Measurements from ENCODE around the gene RAVER1. TPM values are rescaled to one million over a fixed set of nuclear protein-coding genes. Genes with fewer than 3 reads are reported as not detected.

RAVER1 gene
- total and polyA plus RNA-seq, 4 experiments from 2014 or later, result 6.8 to 56.1 (median 37.2) TPM

DNA sequence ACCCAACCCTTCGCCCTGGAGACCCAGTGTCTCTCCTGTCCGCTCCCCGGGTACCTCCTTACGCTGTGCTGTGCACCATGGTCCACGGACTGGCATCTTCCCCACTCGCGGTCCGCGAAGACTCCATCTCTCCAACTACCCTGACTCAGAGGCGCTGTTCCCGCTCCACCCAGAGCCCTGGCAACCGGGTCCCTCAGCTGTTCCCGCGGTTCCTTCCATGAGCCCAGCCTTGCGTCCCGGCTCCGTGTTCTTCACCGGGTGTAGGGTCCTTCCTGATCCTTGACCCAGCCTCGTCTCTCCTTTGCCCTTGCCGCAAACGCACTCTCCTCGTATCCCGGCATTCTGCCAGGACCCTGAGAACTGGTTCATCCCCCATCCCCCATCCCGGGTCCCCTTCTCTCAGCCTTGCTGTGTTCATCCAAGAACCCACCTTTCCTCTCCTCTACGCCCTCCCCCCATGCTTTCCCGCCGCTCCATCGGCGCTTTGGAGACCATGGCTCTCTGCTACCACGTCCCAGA, 42.9 kb downstream of the RAVER1 start:
- peak overlapping the region; percentile 42 to 58 for H3K4me3 ChIP-seq (ENCODE audit: low read length in 2 of 2)
- peak in 2 of 5 donors; percentile 19 to 23 for DNase-seq
- peak overlapping the region; percentile 76 to 89 (median 83) for H3K4me3 Mint-ChIP-seq
- no peak overlapping the region for H3K27ac ChIP-seq (ENCODE audit: low read depth, low read length)
- H3K4me1 ChIP-seq (ENCODE audit: insufficient read depth, low read length), result peaks cover 92% of the 10 kb centered on the region
- peaks cover 6 to 9% of the 10 kb centered on the region in 2 donors for H3K36me3 Mint-ChIP-seq
- intact Hi-C loops (cut with micrococcal nuclease), result no loop called here
- peaks cover 71% of the 10 kb centered on the region for H3K27me3 ChIP-seq (ENCODE audit: insufficient read depth, low read length)
- ChIA-PET CTCF (ENCODE audit: partially characterized antibody) (interaction anchor here (1.6 to 3.2 kb wide), 3 partner anchors 32 to 101 kb away, joined by 5 to 20 read pairs (median 6); no protein-coding TSS in a partner anchor), POLR2A (ENCODE audit: partially characterized antibody) (interaction anchor here (0.6 to 9.3 kb wide), 6 partner anchors 9 to 96 kb away, joined by 3 to 111 read pairs (median 6); partner anchors contain the start of genes ICAM1 and TYK2)
- H3K36me3 ChIP-seq (ENCODE audit: insufficient read depth, low read length), result peaks cover 7% of the 10 kb centered on the region
- H3K9me3 ChIP-seq (ENCODE audit: control insufficient read depth in 1 of 2, low read length in 2 of 2), result no peaks in the 10 kb centered on the region
- peaks cover 0 to 9% (median 0%) of the 10 kb centered on the region in 8 donors for H3K9me3 Mint-ChIP-seq
- H3K27me3 Mint-ChIP-seq, result peaks cover 40 to 43% of the 10 kb centered on the region in 2 donors
- H3K4me1 Mint-ChIP-seq, result peaks cover 40 to 84% (median 64%) of the 10 kb centered on the region in 4 donors
- peak overlapping the region in 3 of 7 donors; percentile 64 to 89 (median 65) for H3K27ac Mint-ChIP-seq

DNA sequence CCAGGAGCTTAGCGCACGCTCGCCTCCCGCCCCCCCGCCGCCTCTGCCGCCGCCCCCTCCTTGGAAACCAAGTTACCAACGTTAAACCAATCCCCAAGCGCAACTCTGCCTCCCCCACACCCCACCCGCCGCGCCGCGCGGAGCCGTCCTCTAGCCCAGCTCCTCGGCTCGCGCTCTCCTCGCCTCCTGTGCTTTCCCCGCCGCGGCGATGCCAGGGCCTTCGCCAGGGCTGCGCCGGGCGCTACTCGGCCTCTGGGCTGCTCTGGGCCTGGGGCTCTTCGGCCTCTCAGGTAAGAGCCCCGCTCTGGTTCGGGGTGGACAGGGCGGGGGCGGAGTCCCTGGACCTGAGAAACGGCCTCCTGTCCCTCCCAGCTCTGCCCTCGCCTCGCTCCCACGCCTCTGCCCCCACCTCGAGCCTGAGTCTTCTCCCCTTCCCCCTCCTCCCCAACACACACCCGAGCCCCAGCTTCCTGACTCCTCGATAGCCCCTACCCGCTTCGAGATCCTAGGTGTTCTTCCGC, 43.4 kb downstream of the RAVER1 start, which contains the start of gene ICAM5:
Gene ICAM5 (plus strand): TSS at position 117 of the 521 bp plus-strand sequence. CDS start 92 bp downstream, at position 209.
- intact Hi-C loops (cut with micrococcal nuclease), result loop anchor here (2.0 kb wide), 2 partner anchors 19 to 43 kb away; partner anchors contain the start of genes ICAM1 and RAVER1
- POLR2A ChIA-PET (ENCODE audit: partially characterized antibody), result interaction anchor here (1.0 to 9.3 kb wide), 11 partner anchors 9 to 123 kb away, joined by 3 to 111 read pairs (median 5); partner anchors contain the start of genes ICAM1 and TYK2
- Mint-ChIP-seq H3K27ac (peak within 1 kb of the TSS; percentile 13 to 89 (median 65)), H3K4me3 (peak within 1 kb of the TSS; percentile 76 to 89 (median 83)), H3K36me3 (peaks cover 12 to 14% of the 10 kb centered on the region in 2 donors), H3K9me3 (peaks cover 0 to 8% (median 0%) of the 10 kb centered on the region in 8 donors), H3K27me3 (peaks cover 39 to 42% of the 10 kb centered on the region in 2 donors), H3K4me1 (peaks cover 40 to 83% (median 63%) of the 10 kb centered on the region in 4 donors)
- DNase-seq, result peak in 2 of 5 donors; percentile 27 to 28
- Histone ChIP-seq H3K27me3 (ENCODE audit: insufficient read depth, low read length) (peaks cover 71% of the 10 kb centered on the region), H3K36me3 (ENCODE audit: insufficient read depth, low read length) (peaks cover 13% of the 10 kb centered on the region), H3K27ac (ENCODE audit: low read depth, low read length) (no peak within 1 kb of the TSS), H3K4me1 (ENCODE audit: insufficient read depth, low read length) (peaks cover 87% of the 10 kb centered on the region), H3K9me3 (ENCODE audit: control insufficient read depth in 1 of 2, low read length in 2 of 2) (no peaks in the 10 kb centered on the region), H3K4me3 (ENCODE audit: low read length in 2 of 2) (peak within 1 kb of the TSS; percentile 42 to 64)
- CTCF ChIA-PET (ENCODE audit: partially characterized antibody), result interaction anchor here (1.6 to 3.2 kb wide), 5 partner anchors 19 to 102 kb away, joined by 4 to 20 read pairs (median 6); partner anchors contain the start of gene ICAM1

DNA sequence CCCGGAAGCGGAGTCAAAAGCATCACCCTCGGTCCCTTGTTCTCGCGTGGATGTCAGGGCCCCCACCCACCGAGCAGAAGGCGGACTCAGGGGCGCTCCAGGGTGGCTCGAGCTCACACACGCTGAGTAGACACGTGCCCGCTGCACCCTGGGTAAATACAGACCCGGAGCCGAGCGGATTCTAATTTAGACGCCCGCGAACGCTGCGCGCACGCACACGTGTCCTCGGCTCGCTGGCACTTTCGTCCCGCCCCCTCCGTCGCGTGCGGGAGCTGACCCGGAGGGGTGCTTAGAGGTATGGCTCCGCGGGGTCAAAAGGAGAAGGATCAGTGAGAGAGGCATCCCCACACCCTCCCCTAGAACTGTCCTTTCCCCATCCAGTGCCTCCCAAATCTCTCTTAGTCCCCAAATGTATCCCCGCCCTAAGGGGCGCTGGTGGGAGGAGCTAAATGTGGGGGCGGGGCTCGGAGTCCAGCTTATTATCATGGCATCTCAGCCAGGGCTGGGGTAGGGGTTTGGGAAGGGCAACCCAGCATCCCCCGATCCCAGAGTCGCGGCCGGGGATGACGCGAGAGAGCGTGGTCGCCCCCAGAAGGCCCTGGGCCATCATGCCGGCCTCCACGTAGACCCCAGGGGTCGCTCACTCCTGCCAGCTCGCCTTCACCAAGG, 44.0 kb downstream of the RAVER1 start:
- H3K36me3 Mint-ChIP-seq, result peaks cover 14 to 16% of the 10 kb centered on the region in 2 donors
- DNase-seq, result peak; percentile 56 to 81 (median 64)
- Histone ChIP-seq H3K27ac (ENCODE audit: low read depth, low read length) (no peak overlapping the region), H3K36me3 (ENCODE audit: insufficient read depth, low read length) (peaks cover 19% of the 10 kb centered on the region), H3K4me3 (ENCODE audit: low read length in 2 of 2) (peak overlapping the region; percentile 34 to 64), H3K27me3 (ENCODE audit: insufficient read depth, low read length) (peaks cover 65% of the 10 kb centered on the region), H3K4me1 (ENCODE audit: insufficient read depth, low read length) (peaks cover 81% of the 10 kb centered on the region), H3K9me3 (ENCODE audit: control insufficient read depth in 1 of 2, low read length in 2 of 2) (no peaks in the 10 kb centered on the region)
- H3K4me1 Mint-ChIP-seq, result peaks cover 40 to 82% (median 61%) of the 10 kb centered on the region in 4 donors
- H3K9me3 Mint-ChIP-seq, result peaks cover 0 to 8% (median 0%) of the 10 kb centered on the region in 8 donors
- intact Hi-C loops (cut with micrococcal nuclease), result loop anchor here (2.0 kb wide), 2 partner anchors 18 to 44 kb away; partner anchors contain the start of genes ICAM1 and RAVER1
- CTCF ChIA-PET (ENCODE audit: partially characterized antibody), result interaction anchor here (1.6 to 3.2 kb wide), 5 partner anchors 19 to 102 kb away, joined by 4 to 20 read pairs (median 6); partner anchors contain the start of gene ICAM1
- peak overlapping the region in 4 of 7 donors; percentile 65 to 89 (median 80) for H3K27ac Mint-ChIP-seq
- POLR2A ChIA-PET (ENCODE audit: partially characterized antibody), result interaction anchor here (1.0 to 9.3 kb wide), 11 partner anchors 8 to 123 kb away, joined by 3 to 111 read pairs (median 5); partner anchors contain the start of genes ICAM1 and TYK2
- H3K27me3 Mint-ChIP-seq, result peaks cover 39 to 42% of the 10 kb centered on the region in 2 donors
- H3K4me3 Mint-ChIP-seq, result peak overlapping the region; percentile 72 to 89 (median 80)

DNA sequence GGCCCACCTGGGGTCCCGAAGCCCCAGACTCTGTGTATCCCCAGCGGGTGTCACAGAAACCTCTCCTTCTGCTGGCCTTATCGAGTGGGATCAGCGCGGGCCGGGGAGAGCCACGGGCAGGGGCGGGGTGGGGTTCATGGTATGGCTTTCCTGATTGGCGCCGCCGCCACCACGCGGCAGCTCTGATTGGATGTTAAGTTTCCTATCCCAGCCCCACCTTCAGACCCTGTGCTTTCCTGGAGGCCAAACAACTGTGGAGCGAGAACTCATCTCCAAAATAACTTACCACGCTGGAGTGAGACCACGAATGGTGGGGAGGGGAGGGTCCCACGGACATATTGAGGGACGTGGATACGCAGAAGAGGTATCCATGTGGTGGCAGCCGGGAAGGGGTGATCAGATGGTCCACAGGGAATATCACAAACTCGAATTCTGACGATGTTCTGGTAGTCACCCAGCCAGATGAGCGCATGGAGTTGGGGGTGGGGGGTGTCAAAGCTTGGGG, 44.6 kb downstream of the RAVER1 start:
- Histone ChIP-seq H3K4me3 (ENCODE audit: low read length in 2 of 2) (peak overlapping the region; percentile 34 to 64), H3K27ac (ENCODE audit: low read depth, low read length) (no peak overlapping the region), H3K9me3 (ENCODE audit: control insufficient read depth in 1 of 2, low read length in 2 of 2) (no peaks in the 10 kb centered on the region), H3K27me3 (ENCODE audit: insufficient read depth, low read length) (peaks cover 59% of the 10 kb centered on the region), H3K4me1 (ENCODE audit: insufficient read depth, low read length) (peaks cover 77% of the 10 kb centered on the region), H3K36me3 (ENCODE audit: insufficient read depth, low read length) (peaks cover 21% of the 10 kb centered on the region)
- DNase-seq, result peak in 2 of 5 donors; percentile 16 to 19
- H3K4me1 Mint-ChIP-seq, result peaks cover 40 to 82% (median 59%) of the 10 kb centered on the region in 4 donors
- CTCF ChIA-PET (ENCODE audit: partially characterized antibody), result interaction anchor here (0.9 to 3.2 kb wide), 7 partner anchors 18 to 167 kb away, joined by 3 to 20 read pairs (median 5); partner anchors contain the start of gene ICAM1
- H3K36me3 Mint-ChIP-seq, result peaks cover 16 to 18% of the 10 kb centered on the region in 2 donors
- H3K27me3 Mint-ChIP-seq, result peaks cover 37 to 42% of the 10 kb centered on the region in 2 donors
- H3K27ac Mint-ChIP-seq, result peak overlapping the region in 5 of 7 donors; percentile 13 to 89 (median 65)
- intact Hi-C loops (cut with micrococcal nuclease), result loop anchor here (2.0 kb wide), 2 partner anchors 18 to 44 kb away; partner anchors contain the start of genes ICAM1 and RAVER1
- POLR2A ChIA-PET (ENCODE audit: partially characterized antibody), result interaction anchor here (1.0 to 9.3 kb wide), 11 partner anchors 8 to 124 kb away, joined by 3 to 111 read pairs (median 5); partner anchors contain the start of genes ICAM1 and TYK2
- H3K4me3 Mint-ChIP-seq, result peak overlapping the region; percentile 72 to 89 (median 80)
- H3K9me3 Mint-ChIP-seq, result peaks cover 0 to 8% (median 0%) of the 10 kb centered on the region in 8 donors

DNA sequence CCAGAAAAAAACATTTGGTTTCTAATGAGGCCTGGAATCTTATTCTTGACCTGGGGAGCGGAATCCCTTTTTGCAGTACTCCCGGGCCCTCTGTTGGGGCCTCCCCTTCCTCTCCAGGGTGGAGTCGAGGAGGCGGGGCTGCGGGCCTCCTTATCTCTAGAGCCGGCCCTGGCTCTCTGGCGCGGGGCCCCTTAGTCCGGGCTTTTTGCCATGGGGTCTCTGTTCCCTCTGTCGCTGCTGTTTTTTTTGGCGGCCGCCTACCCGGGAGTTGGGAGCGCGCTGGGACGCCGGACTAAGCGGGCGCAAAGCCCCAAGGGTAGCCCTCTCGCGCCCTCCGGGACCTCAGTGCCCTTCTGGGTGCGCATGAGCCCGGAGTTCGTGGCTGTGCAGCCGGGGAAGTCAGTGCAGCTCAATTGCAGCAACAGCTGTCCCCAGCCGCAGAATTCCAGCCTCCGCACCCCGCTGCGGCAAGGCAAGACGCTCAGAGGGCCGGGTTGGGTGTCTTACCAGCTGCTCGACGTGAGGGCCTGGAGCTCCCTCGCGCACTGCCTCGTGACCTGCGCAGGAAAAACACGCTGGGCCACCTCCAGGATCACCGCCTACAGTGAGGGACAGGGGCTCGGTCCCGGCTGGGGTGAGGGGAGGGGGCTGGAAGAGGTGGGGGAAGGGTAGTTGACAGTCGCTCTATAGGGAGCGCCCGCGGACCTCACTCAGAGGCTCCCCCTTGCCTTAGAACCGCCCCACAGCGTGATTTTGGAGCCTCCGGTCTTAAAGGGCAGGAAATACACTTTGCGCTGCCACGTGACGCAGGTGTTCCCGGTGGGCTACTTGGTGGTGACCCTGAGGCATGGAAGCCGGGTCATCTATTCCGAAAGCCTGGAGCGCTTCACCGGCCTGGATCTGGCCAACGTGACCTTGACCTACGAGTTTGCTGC, 46.3 kb downstream of the RAVER1 start, which contains the start of gene ICAM4:
Gene ICAM4 (plus strand): TSS at position 153 of the 935 bp plus-strand sequence. CDS start 58 bp downstream, at position 211.
- DNase-seq, result peak in 2 of 5 donors; percentile 19 to 25
- CTCF ChIA-PET (ENCODE audit: partially characterized antibody), result interaction anchor here (0.5 to 3.0 kb wide), 6 partner anchors 17 to 169 kb away, joined by 4 to 13 read pairs (median 4); partner anchors contain the start of gene ICAM1
- peaks cover 43% of the 10 kb centered on the region for H3K27me3 ChIP-seq (ENCODE audit: insufficient read depth, low read length)
- H3K4me1 ChIP-seq (ENCODE audit: insufficient read depth, low read length), result peaks cover 65% of the 10 kb centered on the region
- H3K36me3 Mint-ChIP-seq, result peaks cover 16 to 23% of the 10 kb centered on the region in 2 donors
- peaks cover 24 to 29% of the 10 kb centered on the region in 2 donors for H3K27me3 Mint-ChIP-seq
- peaks cover 29 to 68% (median 46%) of the 10 kb centered on the region in 4 donors for H3K4me1 Mint-ChIP-seq
- intact Hi-C loops (cut with micrococcal nuclease), result no loop called here
- no peaks in the 10 kb centered on the region for H3K9me3 ChIP-seq (ENCODE audit: control insufficient read depth in 1 of 2, low read length in 2 of 2)
- peak within 1 kb of the TSS in 5 of 7 donors; percentile 36 to 89 (median 60) for H3K27ac Mint-ChIP-seq
- POLR2A ChIA-PET (ENCODE audit: partially characterized antibody), result interaction anchor here (0.5 to 9.3 kb wide), 7 partner anchors 9 to 445 kb away, joined by 3 to 111 read pairs (median 5); partner anchors contain the start of genes ICAM1 and TYK2
- H3K4me3 Mint-ChIP-seq, result peak within 1 kb of the TSS; percentile 43 to 82 (median 68)
- peaks cover 0 to 2% (median 0%) of the 10 kb centered on the region in 8 donors for H3K9me3 Mint-ChIP-seq
- H3K36me3 ChIP-seq (ENCODE audit: insufficient read depth, low read length), result peaks cover 24% of the 10 kb centered on the region
- H3K27ac ChIP-seq (ENCODE audit: low read depth, low read length), result no peak within 1 kb of the TSS
- peak within 1 kb of the TSS in 1 of 2 donors; percentile 19 for H3K4me3 ChIP-seq (ENCODE audit: low read length in 2 of 2)
